PC-9 (cell line): ENCODE data around the gene ZNF595.

Source experiments
- CTCF ChIP-seq: fragments of 200-600 bp; sonication (generic); conservative IDR thresholded peaks from 2 replicates; pipeline ENCODE4 v1.6.1; 2017; ENCODE audit warnings: mixed run types, antibody characterized with exemption, mild to moderate bottlenecking, moderate library complexity
- EZH2 ChIP-seq: fragments of 200-600 bp; sonication (generic); IDR thresholded peaks from 2 replicates; pipeline ENCODE4 v1.8.0; 2017; ENCODE audit warnings: antibody characterized with exemption, low read depth

- TF ChIP-seq CTCF (no peak), EZH2 (no peak)
Observed at GRCh38 chr4:85951-86350, 32.8 kb downstream of the ZNF595 start.
